Measurements from ENCODE around the gene CLEC7A.

Gene CLEC7A

DNA sequence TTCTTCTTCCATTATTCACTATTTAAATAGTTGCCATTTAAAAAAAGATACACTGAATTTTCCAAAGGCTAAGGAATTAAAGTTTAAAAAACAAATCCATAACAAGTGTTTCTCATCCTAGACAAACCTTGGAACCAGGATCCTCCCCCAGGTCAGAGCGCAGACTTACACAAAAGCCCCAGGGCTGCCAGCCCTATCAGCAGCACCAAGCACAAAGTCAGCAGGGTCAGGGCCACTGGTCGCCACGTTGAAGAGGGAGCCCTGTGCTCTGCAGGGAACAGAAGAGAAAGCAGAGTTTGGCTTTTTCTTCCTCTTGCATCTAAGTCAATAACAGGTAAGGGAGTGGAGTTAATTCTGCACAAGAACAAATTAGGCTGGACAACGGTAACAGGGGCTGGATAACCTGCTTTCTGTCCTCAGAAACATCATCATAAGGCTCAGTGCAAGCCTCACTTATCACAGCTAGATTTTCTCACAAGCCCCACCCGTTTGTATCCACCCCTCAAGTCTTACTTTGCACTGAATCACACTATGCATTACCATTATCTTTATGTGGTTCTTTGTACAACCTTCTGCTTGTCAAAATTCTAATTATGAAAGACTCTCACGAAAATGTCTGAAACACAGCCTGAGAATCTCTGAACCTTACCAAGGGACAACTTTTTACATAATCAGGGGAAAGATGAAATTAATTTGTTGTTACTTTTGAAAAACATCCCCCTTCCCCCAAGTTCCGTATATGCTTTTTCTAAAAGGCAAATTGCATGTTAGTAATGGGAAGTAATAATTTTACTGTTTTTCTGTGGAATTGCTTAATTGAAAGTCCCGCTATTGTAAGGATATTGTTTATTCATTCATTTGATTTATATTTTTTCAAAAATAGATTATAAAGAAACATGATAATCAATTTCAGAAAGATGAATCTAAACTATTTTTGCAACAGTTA, 40.8 kb downstream of the CLEC7A start:
- no peaks in the 10 kb centered on the region for H4K20me1 ChIP-seq (ENCODE audit: insufficient read depth, low read length, poor library complexity, severe bottlenecking)
- H3K9me3 ChIP-seq (ENCODE audit: insufficient read depth, low read depth, low read length) = no peaks in the 10 kb centered on the region
- no peak overlapping the region for H3K4me2 ChIP-seq (ENCODE audit: low read depth, low read length, poor library complexity, severe bottlenecking)
- no peaks in the 10 kb centered on the region for H3K36me3 ChIP-seq (ENCODE audit: insufficient read depth, low read length)
- H3F3A ChIP-seq (ENCODE audit: low read depth) = no peaks in the 10 kb centered on the region
- no peak overlapping the region for H3K4me3 ChIP-seq (ENCODE audit: low read length, poor library complexity, severe bottlenecking)
- H3K79me2 ChIP-seq (ENCODE audit: insufficient read depth, low read length) = no peaks in the 10 kb centered on the region
- H3K27me3 ChIP-seq (ENCODE audit: insufficient read depth, low read length, poor library complexity, severe bottlenecking) = no peaks in the 10 kb centered on the region
- no peaks in the 10 kb centered on the region for H3K4me1 ChIP-seq (ENCODE audit: insufficient read depth, low read length, poor library complexity, severe bottlenecking)
- H3K9me2 ChIP-seq (replicated peaks; ENCODE audit: low read depth, low read length) = no peaks in the 10 kb centered on the region
- H3K9ac ChIP-seq (ENCODE audit: low read depth, low read length, poor library complexity, severe bottlenecking) = no peak overlapping the region
- TF ChIP-seq, protein P1, sequence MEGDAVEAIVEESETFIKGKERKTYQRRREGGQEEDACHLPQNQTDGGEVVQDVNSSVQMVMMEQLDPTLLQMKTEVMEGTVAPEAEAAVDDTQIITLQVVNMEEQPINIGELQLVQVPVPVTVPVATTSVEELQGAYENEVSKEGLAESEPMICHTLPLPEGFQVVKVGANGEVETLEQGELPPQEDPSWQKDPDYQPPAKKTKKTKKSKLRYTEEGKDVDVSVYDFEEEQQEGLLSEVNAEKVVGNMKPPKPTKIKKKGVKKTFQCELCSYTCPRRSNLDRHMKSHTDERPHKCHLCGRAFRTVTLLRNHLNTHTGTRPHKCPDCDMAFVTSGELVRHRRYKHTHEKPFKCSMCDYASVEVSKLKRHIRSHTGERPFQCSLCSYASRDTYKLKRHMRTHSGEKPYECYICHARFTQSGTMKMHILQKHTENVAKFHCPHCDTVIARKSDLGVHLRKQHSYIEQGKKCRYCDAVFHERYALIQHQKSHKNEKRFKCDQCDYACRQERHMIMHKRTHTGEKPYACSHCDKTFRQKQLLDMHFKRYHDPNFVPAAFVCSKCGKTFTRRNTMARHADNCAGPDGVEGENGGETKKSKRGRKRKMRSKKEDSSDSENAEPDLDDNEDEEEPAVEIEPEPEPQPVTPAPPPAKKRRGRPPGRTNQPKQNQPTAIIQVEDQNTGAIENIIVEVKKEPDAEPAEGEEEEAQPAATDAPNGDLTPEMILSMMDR (conservative IDR thresholded peaks at IDR 0.05; ENCODE audit: low read length) = no peak
- TF ChIP-seq EZH2phosphoT487 (IDR thresholded peaks at IDR 0.05; ENCODE audit: borderline replicate concordance) = no peak
- H2AFZ ChIP-seq (ENCODE audit: low read length) = no peak overlapping the region

DNA sequence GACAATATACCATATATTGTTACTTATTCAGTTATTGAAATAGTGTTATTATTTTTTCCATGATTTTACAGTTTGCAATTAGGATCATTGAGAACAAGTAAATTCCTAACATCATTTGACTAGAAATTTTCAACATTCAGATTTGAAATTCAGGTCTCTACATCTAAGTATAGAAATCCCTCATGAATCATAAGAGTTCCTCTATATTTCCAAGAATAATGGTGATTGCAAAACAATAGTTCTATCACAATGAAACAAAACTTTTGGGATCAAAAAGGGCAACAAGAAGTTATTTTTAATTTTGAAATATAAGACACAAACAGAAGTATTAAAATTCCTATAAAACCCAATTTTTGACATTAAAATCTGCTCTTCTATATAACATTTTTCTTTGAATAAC, 42.0 kb downstream of the CLEC7A start:
- Histone ChIP-seq H3F3A (ENCODE audit: low read depth) (no peaks in the 10 kb centered on the region), H2AFZ (ENCODE audit: low read length) (no peak overlapping the region), H4K20me1 (ENCODE audit: insufficient read depth, low read length, poor library complexity, severe bottlenecking) (no peaks in the 10 kb centered on the region), H3K4me2 (ENCODE audit: low read depth, low read length, poor library complexity, severe bottlenecking) (no peak overlapping the region), H3K9me3 (ENCODE audit: insufficient read depth, low read depth, low read length) (no peaks in the 10 kb centered on the region), H3K79me2 (ENCODE audit: insufficient read depth, low read length) (no peaks in the 10 kb centered on the region), H3K27me3 (ENCODE audit: insufficient read depth, low read length, poor library complexity, severe bottlenecking) (no peaks in the 10 kb centered on the region), H3K4me3 (ENCODE audit: low read length, poor library complexity, severe bottlenecking) (no peak overlapping the region), H3K4me1 (ENCODE audit: insufficient read depth, low read length, poor library complexity, severe bottlenecking) (no peaks in the 10 kb centered on the region), H3K9ac (ENCODE audit: low read depth, low read length, poor library complexity, severe bottlenecking) (no peak overlapping the region), H3K9me2 (replicated peaks; ENCODE audit: low read depth, low read length) (no peaks in the 10 kb centered on the region), H3K36me3 (ENCODE audit: insufficient read depth, low read length) (no peaks in the 10 kb centered on the region)
- TF ChIP-seq EZH2phosphoT487 (IDR thresholded peaks at IDR 0.05; ENCODE audit: borderline replicate concordance) = no peak
- TF ChIP-seq, protein P1 (conservative IDR thresholded peaks at IDR 0.05; ENCODE audit: low read length) = no peak

GRCh38 chr12:10086387-10086786, 43.6 kb downstream of the CLEC7A start:
- Histone ChIP-seq H3K9ac (ENCODE audit: low read depth, low read length, poor library complexity, severe bottlenecking) (no peak overlapping the region), H3K4me2 (ENCODE audit: low read depth, low read length, poor library complexity, severe bottlenecking) (no peak overlapping the region), H4K20me1 (ENCODE audit: insufficient read depth, low read length, poor library complexity, severe bottlenecking) (no peaks in the 10 kb centered on the region), H3K36me3 (ENCODE audit: insufficient read depth, low read length) (no peaks in the 10 kb centered on the region), H3F3A (ENCODE audit: low read depth) (no peaks in the 10 kb centered on the region), H3K79me2 (ENCODE audit: insufficient read depth, low read length) (no peaks in the 10 kb centered on the region), H3K27me3 (ENCODE audit: insufficient read depth, low read length, poor library complexity, severe bottlenecking) (no peaks in the 10 kb centered on the region), H3K9me2 (replicated peaks; ENCODE audit: low read depth, low read length) (no peaks in the 10 kb centered on the region), H3K4me3 (ENCODE audit: low read length, poor library complexity, severe bottlenecking) (no peak overlapping the region), H3K9me3 (ENCODE audit: insufficient read depth, low read depth, low read length) (no peaks in the 10 kb centered on the region), H2AFZ (ENCODE audit: low read length) (no peak overlapping the region), H3K4me1 (ENCODE audit: insufficient read depth, low read length, poor library complexity, severe bottlenecking) (no peaks in the 10 kb centered on the region)
- TF ChIP-seq, protein P1 (conservative IDR thresholded peaks at IDR 0.05; ENCODE audit: low read length) = no peak
- TF ChIP-seq EZH2phosphoT487 (IDR thresholded peaks at IDR 0.05; ENCODE audit: borderline replicate concordance) = no peak
